WTC11 (cell line): ENCODE measurements around the gene IL13RA2. TPM values are rescaled to one million over a fixed set of nuclear protein-coding genes. Genes with fewer than 3 reads are reported as not detected.

Source experiments
- ATAC-seq: fragments of 200-7000 bp; cut with Tn5 transposase; 2 replicates; pipeline ENCODE4 v1.10.0; 2021; ENCODE audit warnings: mild to moderate bottlenecking, moderate library complexity
- CTCF ChIA-PET: fragments of 300-600 bp; sonication (Branson Sonifier 250); formaldehyde crosslinking; loops from one replicate; lab custom pipeline; 2021; ENCODE audit warnings: antibody characterized with exemption; lab: Charles Lee
- POLR2A ChIA-PET: fragments of 350-600 bp; sonication (Branson Sonifier 250); formaldehyde crosslinking; loops from one replicate; lab custom pipeline; 2021; ENCODE audit warnings: antibody characterized with exemption; lab: Charles Lee
- DNase-seq: peaks from one replicate; pipeline ENCODE4 v3.0.0; 2021; ENCODE audit warnings: low spot score
- H3K27ac Mint-ChIP-seq: 2 replicates; pipeline ENCODE4 v1.8.0; 2021; ENCODE audit warnings: mixed read lengths
- H3K27me3 Mint-ChIP-seq: 2 replicates; pipeline ENCODE4 v1.8.0; 2021; ENCODE audit warnings: low read depth, mild to moderate bottlenecking, moderate library complexity, mixed read lengths
- H3K36me3 Mint-ChIP-seq: 2 replicates; pipeline ENCODE4 v1.8.0; 2021; ENCODE audit warnings: mixed read lengths
- H3K4me1 Mint-ChIP-seq: 2 replicates; pipeline ENCODE4 v1.8.0; 2022; ENCODE audit warnings: mixed read lengths
- H3K4me3 Mint-ChIP-seq: 2 replicates; pipeline ENCODE4 v1.8.0; 2021; ENCODE audit warnings: mild to moderate bottlenecking, moderate library complexity, mixed read lengths
- H3K9me3 Mint-ChIP-seq: 2 replicates; pipeline ENCODE4 v1.8.0; 2021; ENCODE audit warnings: mixed read lengths
- AR ChIP-seq: fragments of 250-450 bp; sonication (Bioruptor Pico); IDR thresholded peaks from 2 replicates; pipeline ENCODE4 v1.9.0; 2021; ENCODE audit warnings: mild to moderate bottlenecking
- ATF2 ChIP-seq: sonication (generic); formaldehyde crosslinking; IDR thresholded peaks from 2 replicates; pipeline ENCODE4 v1.8.1; 2022; ENCODE audit warnings: low read depth, missing genetic modification reagents, borderline replicate concordance
- ATF6 ChIP-seq: sonication (generic); formaldehyde crosslinking; IDR thresholded peaks from 2 replicates; pipeline ENCODE4 v1.8.1; 2023; ENCODE audit warnings: mild to moderate bottlenecking, missing genetic modification reagents
- CBFB ChIP-seq: sonication (generic); formaldehyde crosslinking; IDR thresholded peaks from 2 replicates; pipeline ENCODE4 v1.8.1; 2022; ENCODE audit warnings: mild to moderate bottlenecking, low read depth, missing genetic modification reagents
- CDX4 ChIP-seq: fragments of 250-450 bp; sonication (Bioruptor Pico); IDR thresholded peaks from 2 replicates; pipeline ENCODE4 v1.9.0; 2021; ENCODE audit warnings: moderate library complexity, mild to moderate bottlenecking, inconsistent platforms, borderline replicate concordance
- ERG ChIP-seq: fragments of 250-450 bp; sonication (Bioruptor Pico); IDR thresholded peaks from 2 replicates; pipeline ENCODE4 v1.8.0; 2021; ENCODE audit warnings: mild to moderate bottlenecking
- ESRRA ChIP-seq: sonication (generic); formaldehyde crosslinking; IDR thresholded peaks from 2 replicates; pipeline ENCODE4 v1.8.1; 2022; ENCODE audit warnings: mild to moderate bottlenecking, missing genetic modification reagents, borderline replicate concordance
- ETV6 ChIP-seq: sonication (generic); formaldehyde crosslinking; IDR thresholded peaks from 2 replicates; pipeline ENCODE4 v1.8.1; 2022; ENCODE audit warnings: mild to moderate bottlenecking, missing genetic modification reagents
- FOXP1 ChIP-seq: sonication (generic); formaldehyde crosslinking; IDR thresholded peaks from 2 replicates; pipeline ENCODE4 v1.8.0; 2022; ENCODE audit warnings: missing genetic modification reagents, mild to moderate bottlenecking, moderate library complexity, borderline replicate concordance
- FOXP4 ChIP-seq: sonication (generic); formaldehyde crosslinking; IDR thresholded peaks from 2 replicates; pipeline ENCODE4 v1.8.0; 2022; ENCODE audit warnings: mild to moderate bottlenecking, missing genetic modification reagents
- GABPB1 ChIP-seq: sonication (generic); formaldehyde crosslinking; IDR thresholded peaks from 2 replicates; pipeline ENCODE4 v1.8.1; 2023; ENCODE audit warnings: mild to moderate bottlenecking, missing genetic modification reagents
- HMGA2 ChIP-seq: fragments of 250-450 bp; sonication (Bioruptor Pico); IDR thresholded peaks from 2 replicates; pipeline ENCODE4 v1.4.0; 2021; ENCODE audit warnings: mild to moderate bottlenecking, moderate library complexity
- NFE2L1 ChIP-seq: sonication (generic); formaldehyde crosslinking; IDR thresholded peaks from 2 replicates; pipeline ENCODE4 v1.8.1; 2023; ENCODE audit warnings: missing genetic modification reagents
- NR2C2 ChIP-seq: sonication (generic); formaldehyde crosslinking; IDR thresholded peaks from 2 replicates; pipeline ENCODE4 v1.8.0; 2022; ENCODE audit warnings: mild to moderate bottlenecking, missing genetic modification reagents
- PREB ChIP-seq: sonication (generic); formaldehyde crosslinking; IDR thresholded peaks from 2 replicates; pipeline ENCODE4 v1.8.1; 2022; ENCODE audit warnings: mild to moderate bottlenecking, missing genetic modification reagents, moderate library complexity, borderline replicate concordance
- RORB ChIP-seq: fragments of 250-450 bp; sonication (Bioruptor Pico); IDR thresholded peaks from 2 replicates; pipeline ENCODE4 v1.9.0; 2021; ENCODE audit warnings: mild to moderate bottlenecking
- SMAD3 ChIP-seq: sonication (generic); formaldehyde crosslinking; IDR thresholded peaks from 2 replicates; pipeline ENCODE4 v1.8.0; 2022; ENCODE audit warnings: missing genetic modification reagents, mild to moderate bottlenecking, borderline replicate concordance
- SP1 ChIP-seq: sonication (generic); formaldehyde crosslinking; conservative IDR thresholded peaks from 2 replicates; pipeline ENCODE4 v1.8.1; 2022; ENCODE audit warnings: missing genetic modification reagents
- TEAD1 ChIP-seq: sonication (generic); formaldehyde crosslinking; IDR thresholded peaks from 2 replicates; pipeline ENCODE4 v1.8.0; 2022; ENCODE audit warnings: mild to moderate bottlenecking, missing genetic modification reagents
- TP53 ChIP-seq: sonication (generic); formaldehyde crosslinking; IDR thresholded peaks from 2 replicates; pipeline ENCODE4 v1.8.1; 2023; ENCODE audit warnings: mild to moderate bottlenecking, missing genetic modification reagents
- USF1 ChIP-seq: sonication (generic); formaldehyde crosslinking; IDR thresholded peaks from 2 replicates; pipeline ENCODE4 v1.8.0; 2022; ENCODE audit warnings: mild to moderate bottlenecking, missing genetic modification reagents
- ZBTB21 ChIP-seq: sonication (generic); formaldehyde crosslinking; IDR thresholded peaks from 2 replicates; pipeline ENCODE4 v1.8.1; 2023; ENCODE audit warnings: mild to moderate bottlenecking, missing genetic modification reagents, borderline replicate concordance
- ZNF121 ChIP-seq: sonication (generic); formaldehyde crosslinking; IDR thresholded peaks from 2 replicates; pipeline ENCODE4 v1.8.0; 2023; ENCODE audit warnings: missing genetic modification reagents
- ZNF317 ChIP-seq: sonication (generic); formaldehyde crosslinking; IDR thresholded peaks from 2 replicates; pipeline ENCODE4 v1.8.1; 2023; ENCODE audit warnings: low read depth, mild to moderate bottlenecking, moderate library complexity, missing genetic modification reagents, borderline replicate concordance
- total RNA-seq: library from RNA; stranded (reverse); gene quantifications from 3 replicates; pipeline ENCODE4 v1.2.3, GENCODE V29; 2021

Gene IL13RA2
- total RNA-seq, 1 experiment from 2014 or later, result not detected

- TF ChIP-seq ZNF317 (CRISPR knock-in tag) (no peak), USF1 (CRISPR knock-in tag) (no peak), ZNF121 (CRISPR knock-in tag) (no peak), ESRRA (CRISPR knock-in tag) (no peak), TEAD1 (CRISPR knock-in tag) (no peak), NFE2L1 (no peak), TP53 (CRISPR knock-in tag) (no peak), CDX4 (CRISPR knock-in tag) (no peak), HMGA2 (CRISPR knock-in tag) (no peak), ATF6 (CRISPR knock-in tag) (no peak), FOXP1 (CRISPR knock-in tag) (no peak), FOXP4 (CRISPR knock-in tag) (no peak)
- TF ChIP-seq, all 79 proteins: peak for 0
- DNase-seq, result no peak
- no peak for ATAC-seq
- Mint-ChIP-seq H3K9me3 (peaks cover 7% of the 10 kb centered on the region), H3K4me1 (no peaks in the 10 kb centered on the region), H3K27ac (no peak overlapping the region), H3K27me3 (peaks cover 41% of the 10 kb centered on the region), H3K4me3 (no peak overlapping the region), H3K36me3 (peaks cover 4% of the 10 kb centered on the region; the same call in 1 of the 2 replicates)
- ChIA-PET POLR2A (no interaction called here), CTCF (no interaction called here)
These were observed 42.6 kb upstream of the IL13RA2 start for GRCh38 chrX:115060013-115060412.

- ChIA-PET CTCF (no interaction called here), POLR2A (no interaction called here)
- DNase-seq (no peak), ATAC-seq (no peak)
- Mint-ChIP-seq H3K27ac (no peak overlapping the region), H3K4me1 (no peaks in the 10 kb centered on the region), H3K36me3 (peaks cover 4% of the 10 kb centered on the region; the same call in 1 of the 2 replicates), H3K27me3 (peaks cover 44% of the 10 kb centered on the region), H3K4me3 (no peak overlapping the region), H3K9me3 (peaks cover 7% of the 10 kb centered on the region)
- no peak for TF ChIP-seq SP1 (CRISPR knock-in tag)
- no peak for TF ChIP-seq NFE2L1
- TF ChIP-seq ZBTB21, result no peak
- TF ChIP-seq TP53 (CRISPR knock-in tag), result no peak
- TF ChIP-seq ATF2 (CRISPR knock-in tag), result no peak
- no peak for TF ChIP-seq SMAD3 (CRISPR knock-in tag)
- TF ChIP-seq ZNF121 (CRISPR knock-in tag), result no peak
- no peak for TF ChIP-seq GABPB1 (CRISPR knock-in tag)
- TF ChIP-seq RORB, result no peak
- TF ChIP-seq PREB (CRISPR knock-in tag), result no peak
- no peak for TF ChIP-seq CBFB (CRISPR knock-in tag)
- TF ChIP-seq AR (CRISPR knock-in tag), result no peak
- no peak for TF ChIP-seq ETV6 (CRISPR knock-in tag)
- TF ChIP-seq ERG (CRISPR knock-in tag), result no peak
- no peak for TF ChIP-seq NR2C2 (CRISPR knock-in tag)
These were observed 40.9 kb upstream of the IL13RA2 start for GRCh38 chrX:115058276-115058675.
